PC-9 (cell line): Measurements from ENCODE around the gene KRT8. TPM values are rescaled to one million over a fixed set of nuclear protein-coding genes. Genes with fewer than 3 reads are reported as not detected.

ENCODE experiments used
- BruUV-seq: library from RNA; stranded (reverse); fragments of 400-500 nt; replicated peaks from 2 replicates; lab custom pipeline; 2021; lab: Mats Ljungman, UMichigan
- CTCF ChIA-PET: fragments of 300-600 bp; sonication (Branson Sonifier 250); formaldehyde crosslinking; loops from one replicate; lab custom pipeline; 2022; ENCODE audit warnings: antibody characterized with exemption; lab: Charles Lee
- POLR2A ChIA-PET: fragments of 300-600 bp; sonication (Branson Sonifier 250); formaldehyde crosslinking; loops from one replicate; lab custom pipeline; 2022; ENCODE audit warnings: antibody characterized with exemption; ENCODE audit not compliant: unreplicated experiment; lab: Charles Lee
- DNase-seq, 2 experiments: peaks; one replicate each; pipeline versions ENCODE4 v3.0.0 to v3.0.0-alpha.2; 2015 to 2022; ENCODE audit warnings: mixed read lengths in 1 of 2
- H2AFZ ChIP-seq: fragments of 200-600 bp; sonication (generic); 2 replicates; pipeline ENCODE4 v1.8.1; 2017; ENCODE audit warnings: antibody characterized with exemption
- H3F3A ChIP-seq: fragments of 200-600 bp; sonication (generic); 2 replicates; pipeline ENCODE4 v1.8.1; 2017; ENCODE audit warnings: antibody characterized with exemption, mild to moderate bottlenecking, low read depth; ENCODE audit not compliant: insufficient read depth
- H3K27ac ChIP-seq: fragments of 200-600 bp; sonication (generic); 2 replicates; pipeline ENCODE4 v1.6.1; 2016; ENCODE audit warnings: mixed run types
- H3K27me3 ChIP-seq: fragments of 200-600 bp; sonication (generic); 2 replicates; pipeline ENCODE4 v1.6.1; 2016; ENCODE audit warnings: low read depth, mixed run types; ENCODE audit not compliant: insufficient read depth
- H3K36me3 ChIP-seq: fragments of 200-600 bp; sonication (generic); 2 replicates; pipeline ENCODE4 v1.6.1; 2016; ENCODE audit warnings: low read depth, mixed run types
- H3K4me1 ChIP-seq: fragments of 200-600 bp; sonication (generic); replicated peaks from 2 replicates; pipeline ENCODE4 v1.6.1; 2016; ENCODE audit warnings: mixed run types; ENCODE audit not compliant: insufficient read depth
- H3K4me2 ChIP-seq: fragments of 200-600 bp; sonication (generic); 2 replicates; pipeline ENCODE4 v1.6.1; 2017; ENCODE audit warnings: mixed run types
- H3K4me3 ChIP-seq: fragments of 200-600 bp; sonication (generic); 2 replicates; pipeline ENCODE4 v1.6.1; 2016; ENCODE audit warnings: mixed run types
- H3K79me2 ChIP-seq: fragments of 200-600 bp; sonication (generic); 2 replicates; pipeline ENCODE4 v1.6.1; 2017; ENCODE audit warnings: low read depth, mixed run types
- H3K9me2 ChIP-seq: fragments of 200-600 bp; sonication (generic); 2 replicates; pipeline ENCODE4 v1.8.1; 2017; ENCODE audit warnings: mild to moderate bottlenecking; ENCODE audit not compliant: insufficient read depth
- H3K9me3 ChIP-seq: fragments of 200-600 bp; sonication (generic); 2 replicates; pipeline ENCODE4 v1.8.1; 2016; ENCODE audit warnings: low read depth; ENCODE audit not compliant: insufficient read depth
- H4K20me1 ChIP-seq: fragments of 200-600 bp; sonication (generic); 2 replicates; pipeline ENCODE4 v1.8.1; 2017; ENCODE audit not compliant: insufficient read depth
- EZH2 ChIP-seq: fragments of 200-600 bp; sonication (generic); IDR thresholded peaks from 2 replicates; pipeline ENCODE4 v1.8.0; 2017; ENCODE audit warnings: antibody characterized with exemption, low read depth
- intact Hi-C: fragments of 100-400 bp; cut with micrococcal nuclease; formaldehyde crosslinking; loops from one replicate; pipeline ENCODE4 v1.10.0; 2022; ENCODE audit not compliant: unreplicated experiment
- total RNA-seq: library from RNA; stranded (reverse); gene quantifications from 2 replicates; pipeline ENCODE4 v1.2.3, GENCODE V29; 2021
- TF ChIP-seq, protein P1 (sequence below): fragments of 200-600 bp; sonication (generic); conservative IDR thresholded peaks from 2 replicates; pipeline ENCODE4 v1.6.1; 2017; ENCODE audit warnings: mixed run types, antibody characterized with exemption, mild to moderate bottlenecking, moderate library complexity

Gene KRT8
- total RNA-seq, 1 experiment from 2014 or later, result 2,962 TPM

DNA sequence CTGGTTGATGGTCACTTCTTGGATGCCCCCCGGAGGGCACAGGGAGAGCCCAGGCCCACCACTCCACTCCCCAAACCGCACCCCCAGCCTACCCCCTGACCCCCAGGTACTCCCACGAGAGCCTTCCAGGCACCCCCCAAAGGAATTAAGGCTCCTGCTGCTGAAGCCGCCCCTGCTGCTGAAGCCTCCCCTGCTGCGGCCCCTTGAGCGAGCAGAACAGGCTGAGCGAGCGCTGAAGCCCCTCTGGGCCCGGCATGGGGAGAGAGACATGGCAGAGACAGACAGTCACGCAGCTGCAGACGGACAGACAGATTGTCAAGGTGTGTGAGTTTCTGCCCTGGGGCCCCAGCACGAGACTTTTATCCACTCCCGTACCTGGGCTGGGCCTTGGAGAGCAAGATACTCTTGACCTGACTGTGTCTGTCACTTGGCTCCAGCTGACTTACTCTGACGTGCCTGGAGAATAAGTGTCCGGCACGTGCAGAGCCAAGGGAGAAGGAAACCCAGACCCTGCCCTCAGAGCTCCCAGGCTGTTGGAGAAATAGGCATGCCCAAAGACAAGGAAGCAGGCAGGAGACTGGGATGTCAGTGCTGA, 56.1 kb downstream of the KRT8 start, which contains the start of gene KRT78:
Gene KRT78, minus strand, starts transcription at position 334 of the 595 bp plus-strand sequence. Its CDS starts 64 bp downstream, at position 270.
- DNase-seq, result no peak
- intact Hi-C loops, result no loop called here
- H3F3A ChIP-seq, result peaks cover 22% of the 10 kb centered on the region
- H3K4me3 ChIP-seq, result peak within 1 kb of the TSS; percentile 31; the same call in 1 of the 2 replicates
- H3K4me1 ChIP-seq, result peaks cover 34% of the 10 kb centered on the region
- POLR2A ChIA-PET, result no interaction called here
- H3K36me3 ChIP-seq, result no peaks in the 10 kb centered on the region
- CTCF ChIA-PET, result no interaction called here
- no peaks in the 10 kb centered on the region for H3K27me3 ChIP-seq
- peak within 1 kb of the TSS; percentile 70 for H3K4me2 ChIP-seq
- no peaks in the 10 kb centered on the region for H3K9me2 ChIP-seq
- peak within 1 kb of the TSS; percentile 75; the same call in 1 of the 2 replicates for H2AFZ ChIP-seq
- H3K9me3 ChIP-seq, result no peaks in the 10 kb centered on the region; the same call in 1 of the 2 replicates
- H4K20me1 ChIP-seq, result no peaks in the 10 kb centered on the region
- no TSS peak for BruUV-seq
- TF ChIP-seq, protein P1, sequence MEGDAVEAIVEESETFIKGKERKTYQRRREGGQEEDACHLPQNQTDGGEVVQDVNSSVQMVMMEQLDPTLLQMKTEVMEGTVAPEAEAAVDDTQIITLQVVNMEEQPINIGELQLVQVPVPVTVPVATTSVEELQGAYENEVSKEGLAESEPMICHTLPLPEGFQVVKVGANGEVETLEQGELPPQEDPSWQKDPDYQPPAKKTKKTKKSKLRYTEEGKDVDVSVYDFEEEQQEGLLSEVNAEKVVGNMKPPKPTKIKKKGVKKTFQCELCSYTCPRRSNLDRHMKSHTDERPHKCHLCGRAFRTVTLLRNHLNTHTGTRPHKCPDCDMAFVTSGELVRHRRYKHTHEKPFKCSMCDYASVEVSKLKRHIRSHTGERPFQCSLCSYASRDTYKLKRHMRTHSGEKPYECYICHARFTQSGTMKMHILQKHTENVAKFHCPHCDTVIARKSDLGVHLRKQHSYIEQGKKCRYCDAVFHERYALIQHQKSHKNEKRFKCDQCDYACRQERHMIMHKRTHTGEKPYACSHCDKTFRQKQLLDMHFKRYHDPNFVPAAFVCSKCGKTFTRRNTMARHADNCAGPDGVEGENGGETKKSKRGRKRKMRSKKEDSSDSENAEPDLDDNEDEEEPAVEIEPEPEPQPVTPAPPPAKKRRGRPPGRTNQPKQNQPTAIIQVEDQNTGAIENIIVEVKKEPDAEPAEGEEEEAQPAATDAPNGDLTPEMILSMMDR, result no peak
- no peak for TF ChIP-seq EZH2
- peak within 1 kb of the TSS; percentile 82 for H3K27ac ChIP-seq
- no peaks in the 10 kb centered on the region for H3K79me2 ChIP-seq

DNA sequence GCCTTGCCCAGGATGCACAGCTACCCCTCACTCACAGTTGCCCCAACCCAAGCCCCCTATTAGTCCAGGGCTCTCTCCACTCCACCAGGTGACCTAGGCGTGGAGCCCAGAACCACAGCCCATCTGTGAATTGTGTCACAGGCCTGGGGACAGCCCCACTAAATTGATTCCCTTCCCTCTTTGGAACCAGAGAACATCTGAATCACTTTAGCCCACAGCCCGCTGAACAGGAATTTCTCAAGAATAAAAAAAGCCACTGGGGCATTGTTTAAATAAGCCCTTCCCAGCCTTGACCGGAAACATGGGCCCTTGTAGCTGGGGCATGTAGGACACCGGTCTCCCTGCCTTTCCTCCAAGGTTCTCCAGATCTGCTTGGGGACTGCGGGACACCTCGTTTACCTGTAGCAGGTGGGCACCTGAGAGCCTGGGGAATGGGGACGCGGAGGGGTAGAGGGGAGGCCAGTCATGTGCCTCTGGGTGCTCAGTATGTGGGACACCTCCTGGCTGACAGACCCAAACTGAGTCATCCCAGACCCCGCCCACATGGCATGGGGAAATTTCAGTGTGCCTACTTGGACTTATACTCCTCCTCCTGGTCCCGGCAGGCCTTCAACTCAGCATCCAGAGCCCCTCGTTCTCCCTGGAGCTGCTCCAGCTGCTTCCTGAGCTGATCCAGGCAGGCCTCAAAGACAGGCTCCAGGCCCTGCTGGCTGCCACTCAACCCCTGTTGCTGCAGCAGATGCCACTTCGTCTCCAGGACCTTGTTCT, 57.4 kb downstream of the KRT8 start:
- POLR2A ChIA-PET, result interaction anchor here (0.5 kb wide), 1 partner anchor 43 kb away, joined by 3 read pairs; no protein-coding TSS in a partner anchor
- DNase-seq, result peak; percentile 87 to 89
- Histone ChIP-seq H3K79me2 (no peaks in the 10 kb centered on the region), H3K36me3 (no peaks in the 10 kb centered on the region), H3K4me3 (peak overlapping the region; percentile 31; the same call in 1 of the 2 replicates), H3F3A (peaks cover 22% of the 10 kb centered on the region), H3K4me2 (peak overlapping the region; percentile 70), H4K20me1 (no peaks in the 10 kb centered on the region), H3K27me3 (no peaks in the 10 kb centered on the region), H2AFZ (peak overlapping the region; percentile 75), H3K27ac (peak overlapping the region; percentile 82), H3K4me1 (peaks cover 34% of the 10 kb centered on the region), H3K9me2 (no peaks in the 10 kb centered on the region), H3K9me3 (no peaks in the 10 kb centered on the region; the same call in 1 of the 2 replicates)
- no peak for TF ChIP-seq EZH2
- TF ChIP-seq, protein P1, result no peak; the same call in 1 of the 2 replicates
- intact Hi-C loops, result no loop called here
- CTCF ChIA-PET, result interaction anchor here (0.6 to 0.9 kb wide), 2 partner anchors 32 to 475 kb away, joined by 3 read pairs; no protein-coding TSS in a partner anchor
- BruUV-seq, result TSS peak; percentile 83

Other genes starting within 250 kb of the KRT8 start
- gene KRT1, start 224.7 kb downstream of the KRT8 start, total RNA-seq, result not detected in 2 replicates
- gene KRT77, start 201.6 kb downstream of the KRT8 start, total RNA-seq, result not detected in 2 replicates
- not detected in 2 replicates for gene KRT76, start 127.7 kb downstream of the KRT8 start, total RNA-seq
- 0.24 and 0.73 TPM in 2 replicates for gene KRT3, start 109.0 kb downstream of the KRT8 start, total RNA-seq
- 3.0 and 5.3 TPM in 2 replicates for gene KRT4, start 91.0 kb downstream of the KRT8 start, total RNA-seq
- 0.28 TPM in 1 of 2 replicates, not detected in the other for gene KRT79, start 70.8 kb downstream of the KRT8 start, total RNA-seq
- gene KRT78, start 56.1 kb downstream of the KRT8 start, total RNA-seq, result 1.5 and 1.7 TPM in 2 replicates
- 2,869 and 2,977 TPM in 2 replicates for gene KRT18, start 44.0 kb upstream of the KRT8 start, total RNA-seq
- gene EIF4B, start 101.4 kb upstream of the KRT8 start, total RNA-seq, result 531 and 615 TPM in 2 replicates
- gene TNS2, start 145.0 kb upstream of the KRT8 start, total RNA-seq, result 8.5 and 11.5 TPM in 2 replicates
- gene SPRYD3, start 174.3 kb upstream of the KRT8 start, total RNA-seq, result 15.2 and 17.2 TPM in 2 replicates
- gene IGFBP6, start 192.6 kb upstream of the KRT8 start, total RNA-seq, result 290 and 333 TPM in 2 replicates
- 0.70 and 0.79 TPM in 2 replicates for gene SOAT2, start 198.4 kb upstream of the KRT8 start, total RNA-seq